LNCaP clone FGC (cell line): ENCODE data around the gene LRRC8E.

Experiments
- DNase-seq: peaks from one replicate; pipeline ENCODE4 v3.0.0-alpha.2; 2011; ENCODE audit warnings: low read depth
- H3K4me3 ChIP-seq: 2 replicates; pipeline ENCODE4 v1.5.1; 2011; ENCODE audit warnings: mild to moderate bottlenecking, low read depth, low read length, control low read depth
- TF ChIP-seq, protein P1 (sequence below): IDR thresholded peaks from 2 replicates; pipeline ENCODE4 v1.5.1; 2012; ENCODE audit warnings: mild to moderate bottlenecking; ENCODE audit not compliant: control insufficient read depth, insufficient read depth; ENCODE audit errors: extremely low read depth

LRRC8E gene

DNA sequence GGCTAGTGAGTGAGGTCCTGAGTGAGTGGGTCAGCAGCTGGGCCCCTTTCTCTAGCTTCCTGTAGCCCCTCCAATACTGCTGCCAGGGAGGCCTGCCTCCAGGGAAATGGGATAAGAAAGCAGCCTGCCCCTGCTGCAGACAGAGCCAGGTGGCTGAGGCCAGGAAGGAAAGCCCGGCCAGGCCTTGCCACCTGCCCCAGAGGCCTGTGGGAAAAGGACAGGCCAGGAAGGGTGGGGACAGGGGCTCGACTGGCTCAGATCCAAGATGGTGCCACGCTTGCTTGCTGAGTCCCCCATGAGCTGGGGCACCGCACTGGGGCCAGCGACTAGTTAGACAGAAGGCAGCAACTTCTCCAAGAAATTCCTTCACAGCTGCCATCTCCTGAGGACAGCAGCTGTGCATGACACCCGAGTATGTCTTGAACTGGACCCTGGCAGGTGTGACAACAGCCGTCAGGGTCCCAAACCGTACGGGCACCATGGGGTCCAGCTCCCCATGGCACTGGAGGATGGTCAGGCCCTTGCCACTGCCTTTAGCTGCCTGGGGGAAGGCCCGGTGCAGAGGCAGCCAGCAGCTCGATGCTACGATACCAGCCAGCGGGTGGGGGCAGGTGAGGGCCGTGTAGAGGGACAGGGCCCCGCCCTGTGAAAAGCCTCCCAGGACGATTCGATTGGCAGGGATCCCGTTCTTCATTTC, 9.1 kb upstream of the LRRC8E start:
- H3K4me3 ChIP-seq, result no peak overlapping the region
- DNase-seq, result no peak
- TF ChIP-seq, protein P1, sequence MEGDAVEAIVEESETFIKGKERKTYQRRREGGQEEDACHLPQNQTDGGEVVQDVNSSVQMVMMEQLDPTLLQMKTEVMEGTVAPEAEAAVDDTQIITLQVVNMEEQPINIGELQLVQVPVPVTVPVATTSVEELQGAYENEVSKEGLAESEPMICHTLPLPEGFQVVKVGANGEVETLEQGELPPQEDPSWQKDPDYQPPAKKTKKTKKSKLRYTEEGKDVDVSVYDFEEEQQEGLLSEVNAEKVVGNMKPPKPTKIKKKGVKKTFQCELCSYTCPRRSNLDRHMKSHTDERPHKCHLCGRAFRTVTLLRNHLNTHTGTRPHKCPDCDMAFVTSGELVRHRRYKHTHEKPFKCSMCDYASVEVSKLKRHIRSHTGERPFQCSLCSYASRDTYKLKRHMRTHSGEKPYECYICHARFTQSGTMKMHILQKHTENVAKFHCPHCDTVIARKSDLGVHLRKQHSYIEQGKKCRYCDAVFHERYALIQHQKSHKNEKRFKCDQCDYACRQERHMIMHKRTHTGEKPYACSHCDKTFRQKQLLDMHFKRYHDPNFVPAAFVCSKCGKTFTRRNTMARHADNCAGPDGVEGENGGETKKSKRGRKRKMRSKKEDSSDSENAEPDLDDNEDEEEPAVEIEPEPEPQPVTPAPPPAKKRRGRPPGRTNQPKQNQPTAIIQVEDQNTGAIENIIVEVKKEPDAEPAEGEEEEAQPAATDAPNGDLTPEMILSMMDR, result no peak

DNA sequence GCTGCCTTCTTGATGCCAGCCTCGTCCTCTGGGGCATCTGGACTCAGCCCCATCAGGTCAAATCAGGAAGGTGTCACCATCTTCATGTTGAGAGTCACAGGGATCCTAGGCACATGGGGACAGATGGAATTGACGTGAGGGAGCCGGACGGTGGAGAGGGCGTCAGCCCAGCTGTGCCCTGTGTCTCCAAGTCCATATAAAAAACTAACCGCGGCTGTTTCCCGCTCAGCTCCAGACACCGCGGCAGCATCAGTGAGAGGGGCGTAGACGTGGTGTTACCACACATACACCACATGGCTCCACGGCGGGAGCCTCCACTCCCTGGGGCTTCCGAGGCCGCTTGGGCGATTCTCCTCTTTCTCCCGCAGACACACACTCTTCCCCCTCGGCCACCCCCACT, 8.5 kb upstream of the LRRC8E start:
- H3K4me3 ChIP-seq, result no peak overlapping the region
- no peak for DNase-seq
- TF ChIP-seq, protein P1, result no peak

DNA sequence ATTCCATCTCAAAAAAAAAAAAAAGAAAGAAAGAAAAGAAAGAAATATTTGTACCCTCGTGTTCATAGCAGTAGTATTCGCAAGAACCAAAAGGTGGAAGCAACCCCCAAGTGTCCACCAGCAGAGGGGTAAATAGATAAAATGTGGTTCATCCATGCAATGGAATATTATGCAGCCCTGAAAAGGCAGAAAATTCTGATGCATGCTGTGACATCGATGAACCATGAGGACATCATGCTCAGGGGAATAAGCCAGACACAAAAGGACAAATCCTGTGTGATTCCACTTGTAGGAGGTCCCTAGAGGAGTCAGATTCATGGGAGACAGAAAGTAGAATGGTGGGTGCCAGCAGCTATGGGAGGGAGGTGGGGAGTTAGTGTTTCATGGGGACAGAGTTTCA, 6.4 kb upstream of the LRRC8E start:
- TF ChIP-seq, protein P1, result no peak
- DNase-seq, result no peak
- no peak overlapping the region for H3K4me3 ChIP-seq

DNA sequence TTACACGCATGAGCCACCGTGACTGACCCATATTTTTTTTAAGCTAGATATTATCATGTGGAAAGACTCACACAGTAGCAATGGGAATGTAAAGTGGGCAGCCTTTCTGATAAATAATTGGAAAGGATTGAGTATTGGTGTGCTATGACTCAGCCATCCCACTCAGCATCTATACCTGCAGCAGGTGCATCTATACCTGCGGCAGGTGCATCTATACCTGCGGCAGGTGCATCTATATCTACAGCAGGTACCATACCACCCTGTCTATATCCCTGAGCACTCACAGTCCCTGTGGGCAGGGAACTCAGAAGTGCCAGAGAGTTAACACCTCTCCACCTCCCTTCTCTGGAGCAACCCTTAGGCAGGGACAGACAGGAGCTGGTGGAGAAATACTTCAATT, 5.2 kb upstream of the LRRC8E start:
- no peak overlapping the region for H3K4me3 ChIP-seq
- DNase-seq, result no peak
- TF ChIP-seq, protein P1, result no peak

DNA sequence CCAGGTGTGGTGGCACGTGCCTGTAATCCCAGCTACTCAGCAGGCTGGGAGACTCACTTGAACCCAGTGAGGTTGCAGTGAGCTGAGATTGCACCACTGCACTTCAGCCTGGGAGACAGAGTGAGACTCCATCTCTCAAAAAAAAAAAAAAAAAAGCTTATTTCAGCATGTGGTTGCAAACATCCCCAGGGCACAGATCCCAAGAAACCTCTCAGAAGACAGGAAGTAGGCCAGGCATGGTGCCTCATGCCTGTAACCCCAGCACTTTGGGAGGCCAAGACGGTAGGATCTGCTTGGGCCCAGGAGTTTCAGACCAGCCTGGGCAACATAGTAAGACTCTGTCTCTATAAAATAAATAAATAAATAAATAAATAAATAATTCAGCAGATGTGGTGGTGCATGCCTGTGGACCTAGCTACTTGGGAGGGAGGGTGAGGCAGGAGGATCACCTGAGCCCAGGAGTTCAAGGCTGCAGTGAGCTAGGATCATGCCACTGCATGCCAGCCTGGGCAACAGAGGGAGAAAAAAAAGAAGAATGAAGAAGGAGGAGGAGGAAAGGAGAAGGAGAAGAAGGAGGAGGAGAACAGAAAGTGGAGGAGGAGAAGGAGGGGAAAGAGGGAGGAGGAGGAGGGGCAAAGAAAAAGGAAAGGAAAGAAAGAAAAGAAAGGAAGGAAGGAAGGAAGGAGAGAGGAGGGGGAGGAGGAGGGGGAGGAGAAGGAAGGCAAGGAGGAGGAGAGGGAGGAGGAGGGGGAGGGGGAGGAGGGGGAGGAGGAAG, 4.3 kb upstream of the LRRC8E start:
- TF ChIP-seq, protein P1, result no peak
- no peak overlapping the region for H3K4me3 ChIP-seq
- DNase-seq, result no peak

DNA sequence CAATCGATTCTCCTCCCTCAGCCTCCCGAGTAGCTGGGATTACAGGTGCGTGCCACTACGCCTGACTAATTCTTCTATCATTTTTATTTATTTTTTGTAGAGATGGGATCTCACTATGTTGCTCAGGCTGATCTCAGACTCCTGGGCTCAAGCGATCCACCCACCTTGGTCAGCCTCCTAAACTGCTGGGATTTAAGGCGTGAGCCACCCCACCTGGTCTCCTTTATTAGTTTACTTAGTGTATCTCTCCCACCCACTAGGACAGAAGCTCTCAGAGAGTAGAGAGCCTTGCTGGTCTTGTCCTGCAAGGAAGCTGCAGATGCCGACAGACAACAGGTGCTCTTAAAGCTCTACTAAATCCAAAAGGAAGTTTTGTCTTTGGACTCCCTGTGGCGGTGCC, 2.5 kb upstream of the LRRC8E start:
- H3K4me3 ChIP-seq, result no peak overlapping the region
- TF ChIP-seq, protein P1, result no peak

More for the DNA sequence above, 2.5 kb upstream of the LRRC8E start:
- DNase-seq, result no peak
